Astrocyte of the spinal cord (primary cell): Measurements from ENCODE around the gene STOX1.

Experiments used
- DNase-seq: peaks from one replicate; pipeline ENCODE4 v3.0.0; 2011; ENCODE audit warnings: low read depth, low spot score
- H3K4me3 ChIP-seq: 2 replicates; pipeline ENCODE4 v1.5.1; 2011; ENCODE audit warnings: low read depth, mild to moderate bottlenecking, low read length, moderate library complexity
- CTCF ChIP-seq: IDR thresholded peaks from 2 replicates; pipeline ENCODE4 v1.5.1; 2012; ENCODE audit warnings: low read depth, mild to moderate bottlenecking, low read length, inconsistent platforms
- in situ Hi-C: cut with HindIII; loops from 2 replicates; pipeline ENCODE4 v1.10.0; 2017; ENCODE audit warnings: low sequenced_read_pairs

STOX1 gene

GRCh38 chr10:68871105-68871711 lies 43.9 kb downstream of the STOX1 start:
- DNase-seq = peak; percentile 52
- H3K4me3 ChIP-seq = no peak overlapping the region
- no peak for TF ChIP-seq CTCF
- in situ Hi-C loops = no loop called here

- TF ChIP-seq CTCF = no peak
- no peak overlapping the region for H3K4me3 ChIP-seq
- in situ Hi-C loops = no loop called here
- peak; percentile 96 for DNase-seq
Measured at GRCh38 chr10:68871731-68872342, 44.5 kb downstream of the STOX1 start.

- in situ Hi-C loops = no loop called here
- no peak for TF ChIP-seq CTCF
- no peak overlapping the region for H3K4me3 ChIP-seq
- DNase-seq = no peak
Measured at GRCh38 chr10:68876246-68877138, 49.2 kb downstream of the STOX1 start.

- in situ Hi-C loops = no loop called here
- no peak for DNase-seq
- no peak overlapping the region for H3K4me3 ChIP-seq
- TF ChIP-seq CTCF = no peak
Measured at GRCh38 chr10:68877482-68878110, 50.3 kb downstream of the STOX1 start.

- in situ Hi-C loops = no loop called here
Measured at GRCh38 chr10:68878496-68878895, 51.2 kb downstream of the STOX1 start.

More at GRCh38 chr10:68878496-68878895, 51.2 kb downstream of the STOX1 start:
- DNase-seq = no peak
- no peak overlapping the region for H3K4me3 ChIP-seq
- no peak for TF ChIP-seq CTCF
